NCI-H2196 treated with DMSO at 0.1 percent for 48 hours (cell line): ENCODE measurements around the gene TMOD4.
A peak's percentile ranks its signal among the peaks of the same experiment; 100 is the strongest.
"Not testable (repeated sequence)": the region's sequence is repeated elsewhere in the genome, so short reads cannot be mapped to it uniquely, and the experiment has no call there.

ENCODE experiments used
- DNase-seq: peaks from one replicate; lab custom pipeline; 2025; ENCODE audit not compliant: unreplicated experiment; lab: John Stamatoyannopoulos, UW

Gene TMOD4

DNA sequence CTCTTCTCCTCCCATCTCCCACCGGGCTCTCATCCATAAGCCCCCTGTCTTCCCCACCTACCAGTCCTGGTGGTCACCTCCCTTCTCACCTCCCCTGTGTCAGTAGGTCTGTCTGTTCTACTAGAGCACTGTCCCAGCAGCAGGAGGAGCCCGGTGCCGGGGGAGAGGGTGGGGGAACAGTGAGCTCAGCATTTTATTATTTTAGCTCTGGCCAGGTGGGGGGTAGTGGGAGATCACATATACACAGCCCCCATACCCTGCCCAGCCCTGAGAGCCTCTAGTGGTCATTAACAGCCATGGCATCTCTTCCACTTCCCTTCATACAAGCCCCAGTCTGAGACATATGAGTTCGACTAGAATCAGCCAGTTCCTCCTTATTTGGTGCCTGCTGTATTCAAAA lies at the start of gene TMOD4:
Gene TMOD4, minus strand, starts transcription at position 119 of the 400 bp plus-strand sequence. CDS start 1,106 bp downstream, outside the sequence.
- peak; percentile 15 for DNase-seq

DNA sequence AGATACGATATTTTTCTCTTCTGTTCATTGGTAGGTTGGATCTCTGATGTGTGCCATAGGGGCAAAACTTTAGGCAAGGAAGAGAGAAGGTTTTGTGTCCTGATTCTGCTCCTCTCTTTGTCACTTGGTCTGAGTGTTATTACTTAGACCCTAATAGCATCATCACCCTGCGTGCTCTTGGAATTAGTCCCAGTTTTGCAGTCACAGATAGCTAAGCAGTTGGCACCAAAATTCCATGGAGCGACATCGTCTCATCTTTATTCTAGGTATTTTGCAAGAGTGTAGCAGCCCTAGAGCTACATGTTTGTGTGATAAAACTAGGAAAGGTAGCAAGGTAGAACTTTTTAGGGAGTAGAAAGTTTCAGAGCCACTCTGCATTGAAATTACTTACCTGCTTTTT lies 46.3 kb upstream of the TMOD4 start:
- DNase-seq = no peak

DNA sequence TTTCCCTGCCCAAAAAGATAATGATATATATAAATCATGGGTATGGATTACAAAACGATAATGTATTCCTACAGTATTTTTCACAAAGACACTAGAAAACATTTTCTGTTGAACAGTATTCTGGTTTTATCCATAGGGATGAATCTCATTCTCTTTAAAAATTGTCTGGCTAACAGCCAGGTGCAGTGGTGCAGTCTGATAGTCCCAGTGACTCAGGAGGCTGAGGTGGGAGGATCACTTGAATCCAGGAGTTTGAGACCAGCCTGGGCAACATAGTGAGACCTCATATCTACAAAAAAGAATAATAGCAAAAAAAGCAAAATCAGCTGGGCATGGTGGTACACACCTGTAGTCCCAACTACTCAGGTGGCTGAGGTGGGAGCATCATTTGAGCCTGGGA lies 45.8 kb upstream of the TMOD4 start:
- DNase-seq = no peak

DNA sequence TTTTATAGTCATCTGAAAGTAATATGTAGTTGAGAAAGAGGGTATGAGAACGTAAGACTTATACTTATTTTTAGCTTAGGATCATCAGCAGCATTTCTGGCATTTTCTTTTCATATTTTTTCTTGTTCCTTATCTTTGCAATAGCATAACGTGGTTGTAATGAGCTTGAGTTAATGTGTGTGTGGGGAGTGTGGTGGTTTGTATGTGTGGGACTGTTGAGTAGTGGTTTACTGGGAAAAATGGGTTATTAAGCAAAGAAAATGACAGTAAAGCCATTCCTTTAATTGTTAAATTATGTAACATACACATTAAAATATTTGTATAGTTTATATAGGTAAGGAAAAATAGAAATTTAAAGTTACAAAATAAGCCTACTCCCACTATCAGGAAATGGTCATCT lies 37.8 kb upstream of the TMOD4 start:
- DNase-seq = no peak

DNA sequence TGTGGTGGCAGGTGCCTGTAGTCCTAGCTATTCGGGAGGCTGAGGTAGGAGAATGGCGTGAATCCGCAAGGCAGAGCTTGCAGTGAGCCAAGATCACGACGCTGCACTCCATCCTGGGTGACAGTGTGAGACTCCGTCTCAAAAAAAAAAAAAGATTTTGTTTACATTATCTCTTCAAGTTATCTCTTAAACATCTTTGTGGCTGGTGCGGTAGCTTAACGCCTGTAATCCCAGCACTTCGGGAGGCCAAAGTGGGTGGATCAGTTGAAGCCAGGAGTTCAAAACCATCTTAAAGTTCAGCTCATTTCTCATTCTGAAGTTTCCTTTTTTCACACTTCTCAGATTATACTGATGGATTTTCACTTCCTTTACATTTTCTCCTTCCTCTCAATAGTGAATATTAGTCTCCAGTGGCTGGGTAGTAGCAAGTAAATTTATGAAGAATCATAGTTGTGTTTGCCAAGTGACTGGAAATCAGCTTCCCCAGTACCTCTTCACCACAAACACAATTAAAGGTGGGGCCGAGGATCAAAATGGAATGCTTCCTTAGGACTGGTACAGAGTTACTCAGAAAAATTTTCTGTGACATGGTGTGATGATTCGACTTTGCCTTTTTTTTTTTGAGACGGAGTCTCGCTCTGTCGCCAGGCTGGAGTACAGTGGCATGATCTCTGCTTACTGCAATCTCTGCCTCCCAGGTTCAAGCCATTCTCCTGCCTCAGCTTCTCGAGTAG lies 36.4 kb upstream of the TMOD4 start:
- no peak for DNase-seq

DNA sequence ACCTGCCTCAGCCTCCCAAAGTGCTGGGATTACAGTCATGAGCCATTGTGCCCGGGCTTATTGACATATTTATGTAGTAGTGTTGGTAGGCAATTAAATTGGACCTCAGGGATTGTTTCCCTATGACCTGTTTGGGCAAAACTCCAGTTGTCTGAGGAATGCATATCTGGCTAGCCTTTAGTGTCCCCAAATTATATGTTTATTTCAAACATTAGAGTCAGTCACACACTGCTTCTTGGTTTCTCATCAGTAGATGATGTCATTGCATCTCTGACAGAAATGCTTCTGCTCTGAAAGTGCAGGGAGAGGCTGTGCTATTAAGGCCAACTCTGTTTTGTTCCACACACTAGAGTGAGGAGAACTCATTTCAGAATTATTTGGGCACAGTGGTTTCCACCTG lies 35.0 kb upstream of the TMOD4 start:
- DNase-seq = no peak

DNA sequence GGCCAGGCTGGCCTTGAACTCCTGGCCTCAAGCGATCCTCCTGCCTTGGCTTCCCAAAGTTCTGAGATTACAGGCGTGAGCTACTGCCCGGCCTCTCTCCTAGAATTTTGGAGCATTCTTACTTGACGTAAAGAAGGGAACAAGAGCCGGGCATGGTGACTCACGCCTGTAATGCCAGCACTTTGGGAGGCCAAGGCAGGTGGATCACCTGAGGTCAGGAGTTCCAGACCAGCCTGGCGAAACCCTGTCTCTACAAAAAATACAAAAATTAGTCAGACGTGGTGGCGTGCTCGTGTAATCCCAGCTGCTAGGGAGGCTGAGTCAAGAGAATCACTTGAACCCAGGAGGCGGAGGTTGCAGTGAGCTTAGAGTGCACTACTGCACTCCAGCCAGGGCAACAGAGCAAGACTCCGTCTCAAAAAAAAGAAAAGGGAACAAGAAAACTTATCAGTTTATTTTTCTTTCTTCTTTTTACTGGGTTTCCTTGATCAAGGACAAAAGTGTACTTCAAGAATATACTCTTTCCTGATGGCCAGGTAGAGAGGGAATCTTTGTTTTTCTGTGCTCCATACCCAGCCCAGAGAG lies 29.7 kb upstream of the TMOD4 start:
- DNase-seq = not testable (repeated sequence)

DNA sequence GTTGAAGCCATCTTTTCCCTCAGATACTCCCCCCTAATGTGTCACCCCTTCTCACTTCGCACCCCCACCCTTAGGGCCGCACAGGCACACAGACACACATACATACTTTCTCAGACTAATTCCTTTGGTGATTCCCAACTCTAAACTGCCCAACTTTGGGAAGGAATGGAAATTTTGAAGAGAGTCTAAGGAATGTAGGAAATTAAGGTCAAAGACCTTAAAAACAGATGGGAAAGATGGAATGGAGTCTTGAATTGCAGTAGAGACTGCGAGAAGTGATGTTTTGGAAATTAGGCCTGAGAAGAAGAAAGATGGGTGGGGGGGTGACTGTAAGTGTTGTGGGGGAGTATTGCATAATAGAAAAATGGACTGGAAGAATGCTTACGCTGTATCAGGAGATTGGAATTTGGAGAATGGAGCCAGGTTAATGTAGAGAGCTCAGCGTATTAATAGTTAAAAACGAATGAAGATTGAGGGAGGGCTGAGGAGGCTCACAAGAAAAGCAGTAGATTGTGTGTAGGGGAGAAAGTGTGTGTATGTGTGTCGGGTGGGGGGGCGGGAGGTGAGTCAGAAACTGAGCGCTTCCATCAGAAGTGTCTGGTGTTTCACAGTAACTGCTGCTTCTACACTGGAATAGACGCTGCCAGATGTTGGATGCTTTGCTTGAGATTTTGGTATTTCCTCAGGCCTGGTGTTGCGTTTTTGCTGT lies 24.2 kb upstream of the TMOD4 start:
- DNase-seq = no peak

DNA sequence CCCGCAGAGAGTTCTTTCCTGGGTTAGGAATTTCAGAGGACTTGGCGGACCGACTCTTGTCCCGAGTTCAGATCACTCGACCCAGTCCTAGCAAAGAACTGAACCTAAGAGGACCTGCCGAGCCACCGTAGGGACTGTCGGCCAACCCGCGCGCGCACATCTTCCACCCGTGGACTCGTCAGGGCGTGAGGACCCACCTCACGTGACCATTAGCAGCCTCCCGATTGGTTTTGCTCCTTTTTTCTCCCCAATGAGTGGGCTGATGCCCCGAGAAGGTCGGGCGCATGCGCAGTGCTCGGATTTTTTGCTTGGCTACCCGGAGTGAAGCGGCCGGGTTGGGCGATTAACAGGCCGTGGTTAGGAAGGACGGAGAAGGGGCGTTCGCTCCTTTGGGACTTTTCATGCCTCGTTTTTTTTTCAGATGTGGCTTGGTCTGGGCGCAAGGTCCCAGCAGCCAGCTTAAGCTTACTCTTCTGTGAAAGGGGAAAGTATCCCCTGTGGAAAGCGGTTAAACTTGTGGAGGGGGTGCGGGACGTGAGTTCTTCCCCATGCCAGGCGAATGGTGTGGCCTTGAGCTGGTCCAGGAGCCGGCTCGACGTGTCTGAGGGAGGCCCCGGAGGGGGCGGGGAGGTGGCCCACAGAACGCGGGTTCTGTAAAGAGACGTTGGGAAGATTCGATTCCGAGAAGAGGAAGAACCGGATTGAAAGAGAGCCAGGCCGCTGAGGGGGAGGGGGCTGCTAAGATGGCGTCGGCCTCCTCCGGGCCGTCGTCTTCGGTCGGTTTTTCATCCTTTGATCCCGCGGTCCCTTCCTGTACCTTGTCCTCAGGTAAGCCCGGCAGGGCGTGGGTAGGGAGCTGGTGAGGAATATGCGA lies 22.7 kb upstream of the TMOD4 start, which contains the start of gene PIP5K1A:
Gene PIP5K1A, plus strand, starts transcription at position 299 of the 874 bp plus-strand sequence. Its CDS starts 445 bp downstream, at position 744.
- peak; percentile 96 for DNase-seq

DNA sequence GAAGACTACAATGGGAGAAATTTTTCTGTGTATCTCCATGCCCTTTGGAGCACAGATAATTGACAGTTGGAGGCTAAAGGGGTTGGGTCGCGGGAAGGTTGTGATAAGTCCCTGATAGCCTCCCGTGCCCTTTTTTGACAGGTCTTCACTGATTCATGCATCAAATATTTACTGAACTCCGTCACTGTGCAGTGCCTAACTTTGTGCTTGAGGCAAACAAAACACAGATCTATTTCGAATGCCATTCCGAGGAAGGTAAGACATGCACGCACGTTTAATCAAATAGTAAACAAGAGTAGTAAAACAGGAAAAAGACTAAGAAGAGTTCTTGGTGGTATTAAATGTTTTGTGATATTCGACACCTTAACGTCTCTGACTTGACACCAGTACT lies 22.1 kb upstream of the TMOD4 start:
- no peak for DNase-seq

DNA sequence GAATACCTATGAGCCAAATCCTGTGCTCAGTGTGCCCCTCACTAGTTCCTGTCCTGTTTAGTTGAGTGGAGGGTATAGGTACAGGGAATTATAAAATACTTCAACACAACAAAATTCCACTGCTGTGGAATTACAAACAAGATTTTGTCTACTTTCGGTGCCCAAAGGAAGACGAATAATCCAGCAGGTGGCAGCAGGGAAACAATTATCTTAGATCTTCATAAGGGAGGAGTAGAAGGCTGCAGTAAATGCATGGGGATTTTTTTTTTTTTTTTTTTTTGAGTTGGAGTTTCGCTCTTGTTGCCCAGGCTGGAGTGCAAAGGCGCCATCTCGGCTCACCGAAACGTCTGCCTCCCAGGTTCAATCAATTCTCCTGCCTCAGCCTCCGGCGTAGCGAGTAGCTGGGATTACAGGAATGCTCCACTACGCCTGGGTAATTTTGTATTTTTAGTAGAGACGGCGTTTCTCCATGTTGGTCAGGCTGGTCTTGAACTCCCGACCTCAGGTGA lies 20.6 kb upstream of the TMOD4 start:
- DNase-seq = peak; percentile 65

DNA sequence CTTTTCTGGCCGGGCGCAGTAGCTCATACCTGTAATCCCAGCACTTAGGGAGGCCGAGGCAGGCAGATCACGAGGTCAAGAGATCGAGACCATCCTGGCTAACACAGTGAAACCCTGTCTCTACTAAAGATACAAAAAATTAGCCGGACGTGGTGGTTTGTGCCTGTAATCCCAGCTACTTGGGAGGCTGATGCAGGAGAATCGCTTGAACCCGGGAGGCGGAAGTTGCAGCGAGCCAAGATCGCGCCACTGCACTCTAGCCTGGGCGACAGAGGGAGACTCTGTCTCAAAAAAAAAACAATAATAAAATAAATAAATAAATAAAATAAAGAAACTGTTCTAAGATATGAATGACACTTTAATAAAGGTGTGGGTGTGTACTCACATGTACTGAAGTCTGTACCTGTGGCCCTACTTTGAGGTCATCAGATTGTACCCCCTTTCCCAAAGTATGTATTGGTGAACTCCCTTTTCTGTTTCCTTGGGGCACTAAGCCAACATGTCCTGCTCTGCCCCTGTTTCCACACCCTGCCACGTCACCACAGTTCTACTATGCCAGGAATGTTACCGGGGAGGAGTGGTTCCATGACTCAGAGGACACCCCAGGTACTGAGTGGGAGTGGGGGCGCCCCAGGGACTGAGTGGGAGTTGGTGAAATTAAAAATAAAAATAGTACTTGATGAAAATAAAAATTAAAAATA lies 19.3 kb upstream of the TMOD4 start:
- DNase-seq = not testable (repeated sequence)

DNA sequence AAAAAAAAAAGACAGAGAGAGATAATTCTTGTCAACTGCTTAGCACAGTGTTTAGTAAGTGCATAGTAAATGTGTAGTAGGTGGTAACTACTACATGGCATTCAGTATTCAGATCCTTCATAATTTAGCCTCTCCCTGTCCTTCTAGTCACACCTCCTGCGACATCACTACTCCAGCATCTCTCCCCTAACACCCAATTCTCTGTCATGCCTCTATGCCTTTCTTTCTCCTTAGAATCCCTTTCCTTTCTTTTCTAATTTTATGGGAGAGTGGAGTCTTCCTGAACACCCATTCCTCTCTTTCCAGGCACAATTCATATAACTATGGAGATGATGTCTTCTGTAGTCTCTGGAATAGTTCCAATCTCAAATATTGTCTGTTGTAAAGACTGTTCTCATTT lies 18.1 kb upstream of the TMOD4 start:
- DNase-seq = no peak

DNA sequence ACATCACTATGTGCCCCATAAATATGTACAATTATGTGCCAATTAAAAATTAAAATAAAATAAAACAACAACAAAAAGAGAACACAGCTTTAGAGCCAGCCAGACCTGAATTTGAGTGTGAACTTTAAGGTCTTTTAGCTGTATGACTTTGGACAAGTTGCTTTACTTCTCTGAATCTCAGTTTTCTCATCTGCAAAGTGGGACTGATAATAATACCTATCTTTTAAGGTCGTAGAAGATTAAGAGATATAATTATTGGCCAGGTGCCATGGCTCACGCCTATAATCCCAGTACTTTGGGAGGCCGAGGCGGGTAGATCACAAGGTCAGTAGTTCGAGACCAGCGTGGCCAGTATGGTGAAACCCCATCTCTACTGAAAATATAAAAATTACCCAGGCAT lies 17.5 kb upstream of the TMOD4 start:
- DNase-seq = no peak

DNA sequence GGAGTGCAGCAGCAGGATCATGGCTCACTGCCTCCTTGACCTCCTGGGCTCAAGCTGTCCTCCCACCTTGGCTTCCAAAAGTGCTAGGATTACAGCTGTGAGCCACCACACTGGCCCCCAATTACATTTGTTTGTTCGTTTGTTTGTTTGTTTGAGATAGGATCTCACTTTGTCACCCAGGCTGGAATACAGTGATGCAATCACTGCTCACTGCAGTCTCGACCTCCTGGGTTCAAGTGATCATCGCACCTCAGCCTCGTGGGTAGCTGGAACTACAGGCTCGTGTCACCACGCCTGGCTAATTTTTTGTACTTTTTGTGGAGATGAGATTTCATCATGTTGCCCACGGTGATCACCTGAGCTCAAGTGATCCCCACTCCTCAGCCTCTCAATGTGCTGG lies 16.3 kb upstream of the TMOD4 start:
- DNase-seq = no peak

DNA sequence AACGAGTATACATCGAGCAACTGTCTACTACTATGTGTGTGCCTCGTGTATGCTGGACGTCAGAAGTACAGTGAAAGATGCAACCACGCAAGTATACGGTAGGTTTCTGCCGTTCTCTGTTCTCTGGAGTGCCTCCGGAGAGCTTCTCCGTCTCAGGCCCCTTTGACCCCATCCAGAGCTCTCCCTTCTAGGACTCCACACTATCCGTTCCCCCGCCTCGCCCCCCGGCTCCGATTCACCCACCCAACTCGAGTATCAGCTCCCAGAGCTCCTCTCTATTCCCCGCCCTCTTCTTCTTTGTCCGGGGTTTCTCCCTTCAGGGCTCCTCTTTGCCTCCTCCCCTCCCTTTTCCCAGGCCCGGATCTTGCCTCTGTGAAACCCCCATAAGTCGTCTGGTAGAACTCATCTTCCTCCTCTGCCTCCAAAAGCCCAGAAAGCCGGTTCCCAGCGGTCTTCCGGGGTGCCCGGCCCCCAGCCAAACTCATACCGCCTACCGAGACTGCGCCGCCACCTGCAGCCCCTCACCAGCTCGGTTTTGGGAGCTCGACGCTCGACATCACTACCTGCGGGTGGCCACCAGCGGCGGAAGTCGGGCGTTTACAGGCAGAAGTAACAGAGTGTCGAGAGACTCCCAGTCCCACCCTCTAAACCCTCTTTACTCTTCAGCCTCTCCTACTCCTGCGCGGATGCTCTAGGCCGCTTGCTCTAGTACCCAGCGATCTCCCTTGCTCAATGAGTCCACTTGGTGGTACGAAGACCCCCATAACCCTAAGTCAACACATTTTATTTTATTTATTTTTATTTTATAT lies 14.1 kb upstream of the TMOD4 start, which contains the start of gene VPS72:
Gene VPS72, minus strand, starts transcription at position 561 of the 809 bp plus-strand sequence. Its CDS starts 76 bp downstream, at position 485.
- DNase-seq = peak; percentile 91

DNA sequence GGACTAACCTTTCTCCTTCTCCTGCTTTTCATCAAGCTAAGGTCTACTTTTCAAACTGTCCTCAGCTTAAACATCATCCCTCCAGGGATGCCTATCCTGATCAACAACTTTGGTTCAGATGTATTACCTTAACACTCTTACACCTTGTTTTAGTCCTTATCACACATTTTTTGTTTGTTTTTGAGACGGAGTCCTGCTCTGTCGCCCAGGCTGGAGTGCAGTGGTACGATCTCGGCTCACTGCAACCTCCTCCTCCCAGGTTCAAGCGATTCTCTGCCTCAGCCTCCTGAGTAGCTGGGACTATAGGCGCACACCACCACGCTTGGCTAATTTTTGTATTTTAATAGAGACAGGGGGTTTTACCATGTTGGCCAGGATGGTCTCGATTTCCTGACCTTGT lies 12.9 kb upstream of the TMOD4 start:
- not testable (repeated sequence) for DNase-seq

DNA sequence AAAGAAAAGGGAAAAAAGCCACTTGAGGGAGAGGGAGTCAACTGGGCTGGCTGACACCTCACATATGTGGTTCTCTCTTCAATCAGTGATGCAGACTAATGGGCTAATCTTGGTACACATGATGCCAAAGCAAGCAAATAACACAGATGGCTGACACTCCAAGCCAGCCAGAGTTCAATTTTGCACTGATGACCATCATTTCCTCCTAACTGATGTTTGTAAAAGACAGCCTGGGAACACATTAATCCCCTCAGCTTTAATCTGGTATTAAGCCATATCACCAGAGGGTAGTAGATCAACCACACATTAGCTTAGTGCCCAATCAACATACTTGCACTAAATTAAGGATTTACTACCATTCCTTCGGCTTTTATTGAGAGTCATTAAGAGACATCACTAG lies 11.4 kb upstream of the TMOD4 start:
- no peak for DNase-seq

DNA sequence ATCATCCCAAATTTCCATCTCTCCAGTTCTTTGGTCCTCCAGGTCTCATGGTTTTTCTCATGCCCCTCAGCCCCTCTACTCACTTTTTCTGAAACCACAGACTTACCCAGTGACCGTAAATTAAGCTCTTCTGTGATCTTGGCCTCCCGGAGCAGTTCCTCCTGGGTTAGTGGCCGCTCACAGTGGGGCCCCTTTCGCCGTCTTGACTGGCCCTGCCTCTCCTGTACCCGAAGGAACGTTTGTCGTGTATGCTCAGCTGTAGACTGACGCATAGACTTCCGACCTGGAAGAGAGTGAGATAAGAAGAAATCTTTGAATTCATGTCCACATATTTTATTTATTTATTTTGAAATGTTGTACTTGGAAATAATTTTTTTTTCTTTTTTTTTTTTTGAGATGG lies 8.4 kb upstream of the TMOD4 start:
- no peak for DNase-seq
